Measurements from ENCODE around the gene MORC3. TPM values are rescaled to one million over a fixed set of nuclear protein-coding genes. Genes with fewer than 3 reads are reported as not detected.
"Not testable (repeated sequence)": the region's sequence is repeated elsewhere in the genome, so short reads cannot be mapped to it uniquely, and the experiment has no call there.

MORC3 gene
- total and polyA plus RNA-seq, 4 donors: 13.0 to 90.3 (median 19.5) TPM

- TF ChIP-seq, protein P1, sequence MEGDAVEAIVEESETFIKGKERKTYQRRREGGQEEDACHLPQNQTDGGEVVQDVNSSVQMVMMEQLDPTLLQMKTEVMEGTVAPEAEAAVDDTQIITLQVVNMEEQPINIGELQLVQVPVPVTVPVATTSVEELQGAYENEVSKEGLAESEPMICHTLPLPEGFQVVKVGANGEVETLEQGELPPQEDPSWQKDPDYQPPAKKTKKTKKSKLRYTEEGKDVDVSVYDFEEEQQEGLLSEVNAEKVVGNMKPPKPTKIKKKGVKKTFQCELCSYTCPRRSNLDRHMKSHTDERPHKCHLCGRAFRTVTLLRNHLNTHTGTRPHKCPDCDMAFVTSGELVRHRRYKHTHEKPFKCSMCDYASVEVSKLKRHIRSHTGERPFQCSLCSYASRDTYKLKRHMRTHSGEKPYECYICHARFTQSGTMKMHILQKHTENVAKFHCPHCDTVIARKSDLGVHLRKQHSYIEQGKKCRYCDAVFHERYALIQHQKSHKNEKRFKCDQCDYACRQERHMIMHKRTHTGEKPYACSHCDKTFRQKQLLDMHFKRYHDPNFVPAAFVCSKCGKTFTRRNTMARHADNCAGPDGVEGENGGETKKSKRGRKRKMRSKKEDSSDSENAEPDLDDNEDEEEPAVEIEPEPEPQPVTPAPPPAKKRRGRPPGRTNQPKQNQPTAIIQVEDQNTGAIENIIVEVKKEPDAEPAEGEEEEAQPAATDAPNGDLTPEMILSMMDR (IDR thresholded peaks at IDR 0.05; ENCODE audit: control extremely low read depth, extremely low read depth): no peak
- Histone ChIP-seq H3K9me3 (ENCODE audit: control insufficient read depth in 4 of 4, insufficient read depth in 3 of 4, low read length in 3 of 4) (no peaks in the 10 kb centered on the region), H3K9ac (ENCODE audit: insufficient read depth in 1 of 2, low read length in 2 of 2) (no peak overlapping the region), H3K27me3 (ENCODE audit: control insufficient read depth in 3 of 3, insufficient read depth in 3 of 3, low read length in 2 of 3) (no peaks in the 10 kb centered on the region), H3K36me3 (ENCODE audit: control insufficient read depth in 4 of 4, insufficient read depth in 4 of 4, low read length in 4 of 4) (peaks cover 0 to 19% (median 7%) of the 10 kb centered on the region in 4 donors), H3K4me1 (ENCODE audit: control insufficient read depth in 5 of 5, insufficient read depth in 5 of 5, low read length in 5 of 5) (no peaks in the 10 kb centered on the region), H3K4me3 (no peak overlapping the region), H3K27ac (ENCODE audit: low read depth in 1 of 2, low read length in 1 of 2) (no peak overlapping the region)
- no peak for DNase-seq
- WGBS, 2 donors: 84 to 88% methylated on average over 10 of the region's 10 CpGs
- ATAC-seq (ENCODE audit: insufficient read depth, low FRiP score): no peak
Observed at GRCh38 chr21:36282568-36283230, 37.3 kb upstream of the MORC3 start.

- H3K27ac ChIP-seq (ENCODE audit: low read depth in 1 of 2, low read length in 1 of 2); ATAC-seq (ENCODE audit: insufficient read depth, low FRiP score); H3K4me3 ChIP-seq; H3K9ac ChIP-seq (ENCODE audit: insufficient read depth in 1 of 2, low read length in 2 of 2); H3K4me1 ChIP-seq (ENCODE audit: control insufficient read depth in 5 of 5, insufficient read depth in 5 of 5, low read length in 5 of 5); H3K27me3 ChIP-seq (ENCODE audit: control insufficient read depth in 3 of 3, insufficient read depth in 3 of 3, low read length in 2 of 3); H3K9me3 ChIP-seq (ENCODE audit: control insufficient read depth in 4 of 4, insufficient read depth in 3 of 4, low read length in 3 of 4): not testable (repeated sequence)
- H3K36me3 ChIP-seq (ENCODE audit: control insufficient read depth in 4 of 4, insufficient read depth in 4 of 4, low read length in 4 of 4): peaks cover 0 to 14% (median 6%) of the 10 kb centered on the region in 4 donors
- 82 to 86% methylated on average over 9 of the region's 9 CpGs for WGBS, 2 donors
- peak in 1 of 3 donors; percentile 22 for DNase-seq
Observed at GRCh38 chr21:36283231-36283622, 36.8 kb upstream of the MORC3 start.

DNA sequence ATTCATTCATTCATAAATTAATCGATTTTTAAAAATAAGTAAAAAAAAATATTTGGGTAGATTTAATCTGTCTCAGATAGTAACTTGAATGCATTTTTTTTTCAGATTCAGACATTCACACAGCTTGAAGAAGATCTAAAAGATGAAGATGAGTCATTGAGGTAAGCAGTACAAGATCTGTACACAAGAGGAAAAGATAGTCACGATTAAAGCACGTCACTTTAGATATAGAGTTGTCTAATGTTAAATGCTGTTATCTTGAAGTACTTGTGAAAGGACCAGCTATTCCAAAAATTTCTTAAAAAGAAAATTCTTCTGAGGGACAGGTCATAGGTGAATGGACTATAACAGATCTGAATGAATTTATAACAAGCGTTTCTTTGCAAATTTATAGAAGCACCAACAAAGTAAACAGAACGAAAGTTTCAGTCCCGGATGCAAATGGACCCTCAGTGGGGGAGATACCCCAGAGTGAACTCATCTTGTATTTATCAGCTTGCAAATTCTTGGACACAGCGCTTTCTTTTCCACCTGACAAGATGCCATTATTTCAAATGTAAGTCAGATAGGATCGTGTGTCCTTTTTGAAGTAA is 31.2 kb upstream of the MORC3 start:
- H3K27ac ChIP-seq (ENCODE audit: low read depth in 1 of 2, low read length in 1 of 2): no peak overlapping the region

GRCh38 chr21:36291509-36291908 is 28.5 kb upstream of the MORC3 start:
- 72 to 82% methylated on average over 8 of the region's 8 CpGs for WGBS, 2 donors
- ATAC-seq (ENCODE audit: insufficient read depth, low FRiP score) (no peak), DNase-seq (no peak)
- H3K9ac ChIP-seq (ENCODE audit: insufficient read depth in 1 of 2, low read length in 2 of 2): no peak overlapping the region
- TF ChIP-seq, protein P1 (IDR thresholded peaks at IDR 0.05; ENCODE audit: control extremely low read depth, extremely low read depth): no peak
- H3K27me3 ChIP-seq (ENCODE audit: control insufficient read depth in 3 of 3, insufficient read depth in 3 of 3, low read length in 2 of 3): no peaks in the 10 kb centered on the region
- no peak overlapping the region for H3K4me3 ChIP-seq
- H3K27ac ChIP-seq (ENCODE audit: low read depth in 1 of 2, low read length in 1 of 2): no peak overlapping the region
- H3K4me1 ChIP-seq (ENCODE audit: control insufficient read depth in 5 of 5, insufficient read depth in 5 of 5, low read length in 5 of 5): peaks cover 0 to 4% (median under 1%) of the 10 kb centered on the region in 5 donors
- peaks cover 0 to 18% (median 6%) of the 10 kb centered on the region in 4 donors for H3K36me3 ChIP-seq (ENCODE audit: control insufficient read depth in 4 of 4, insufficient read depth in 4 of 4, low read length in 4 of 4)
- H3K9me3 ChIP-seq (ENCODE audit: control insufficient read depth in 4 of 4, insufficient read depth in 3 of 4, low read length in 3 of 4): no peaks in the 10 kb centered on the region

More for the DNA sequence above, 31.2 kb upstream of the MORC3 start:
- H3K36me3 ChIP-seq (ENCODE audit: control insufficient read depth in 4 of 4, insufficient read depth in 4 of 4, low read length in 4 of 4): peaks cover 0 to 18% (median 7%) of the 10 kb centered on the region in 4 donors
- DNase-seq (no peak), ATAC-seq (ENCODE audit: insufficient read depth, low FRiP score) (no peak)
- TF ChIP-seq, protein P1 (IDR thresholded peaks at IDR 0.05; ENCODE audit: control extremely low read depth, extremely low read depth): no peak
- peak overlapping the region in 1 of 2 donors; percentile 17 for H3K9ac ChIP-seq (ENCODE audit: insufficient read depth in 1 of 2, low read length in 2 of 2)
- peaks cover 0 to 4% (median 0%) of the 10 kb centered on the region in 5 donors for H3K4me1 ChIP-seq (ENCODE audit: control insufficient read depth in 5 of 5, insufficient read depth in 5 of 5, low read length in 5 of 5)
- H3K4me3 ChIP-seq: no peak overlapping the region
- WGBS, 2 donors: 74 to 87% methylated on average over 8 of the region's 8 CpGs
- no peaks in the 10 kb centered on the region for H3K27me3 ChIP-seq (ENCODE audit: control insufficient read depth in 3 of 3, insufficient read depth in 3 of 3, low read length in 2 of 3)
- H3K9me3 ChIP-seq (ENCODE audit: control insufficient read depth in 4 of 4, insufficient read depth in 3 of 4, low read length in 3 of 4): no peaks in the 10 kb centered on the region

Data from lung (tissue), 12 donors.